K562 (cell line): ENCODE data around the gene EXOC7. TPM values are rescaled to one million over a fixed set of nuclear protein-coding genes. Genes with fewer than 3 reads are reported as not detected.

Experiments
- ATAC-seq: fragments of 200-7000 bp; cut with Tn5 transposase; 3 replicates; pipeline ENCODE4 v1.9.1; 2020; ENCODE audit warnings: moderate library complexity
- BruUV-seq: library from RNA; stranded (reverse); fragments of 400-500 nt; replicated peaks from 2 replicates; lab custom pipeline; 2021; lab: Mats Ljungman, UMichigan
- CTCF ChIA-PET: fragments of 300-600 bp; formaldehyde crosslinking; extraction: SDS; loops from one replicate; lab custom pipeline; 2021; ENCODE audit warnings: low intra/inter-chr PET ratio; lab: Yijun Ruan, JAX
- POLR2A ChIA-PET: fragments of 300-600, 350-650 bp; sonication (Branson Sonifier 250); formaldehyde crosslinking; extraction: SDS; loops from one replicate; lab custom pipeline; 2021; ENCODE audit warnings: antibody characterized with exemption, inconsistent platforms; lab: Yijun Ruan, JAX
- DNase-seq, 4 experiments: peaks; one replicate each; pipeline versions ENCODE4 v3.0.0 to v3.0.0-alpha.2; 2011 to 2018; ENCODE audit warnings: low spot score in 3 of 4, mixed read lengths in 3 of 4; ENCODE audit errors: extremely low read depth in 1 of 4
- FAIRE-seq: peaks from 2 replicates; lab custom pipeline; 2011; peaks lifted over from hg19 to GRCh38; lab: Jason Lieb, UNC
- H2AFZ ChIP-seq: 2 replicates; pipeline ENCODE4 v1.6.0; 2011; ENCODE audit warnings: low read depth, low read length, control low read depth, inconsistent platforms
- H3K27ac ChIP-seq: fragments of 200-600 bp; 3 replicates; pipeline ENCODE4 v1.8.0; 2011; ENCODE audit warnings: low read depth, mild to moderate bottlenecking, control low read depth, inconsistent platforms, low read length, moderate library complexity, mixed read lengths; ENCODE audit errors: extremely low read depth
- H3K27me3 ChIP-seq, 2 experiments: fragments of 300-600 bp in 1 of 2; 2 replicates in 1 of 2; 3 replicates in 1 of 2; pipeline versions ENCODE4 v1.6.0 to v1.8.0; 2011; ENCODE audit warnings: inconsistent platforms in 2 of 2, low read length in 2 of 2, mild to moderate bottlenecking in 1 of 2, mixed read lengths in 1 of 2, moderate library complexity in 1 of 2; ENCODE audit not compliant: control insufficient read depth in 2 of 2, insufficient read depth in 2 of 2
- H3K36me3 ChIP-seq: fragments of 300-600 bp; 3 replicates; pipeline ENCODE4 v1.8.0; 2011; ENCODE audit warnings: mild to moderate bottlenecking, low read length, inconsistent platforms; ENCODE audit not compliant: control insufficient read depth, insufficient read depth
- H3K4me1 ChIP-seq, 2 experiments: fragments of 200-600 bp in 1 of 2; replicated peaks in 1 of 2; 2 replicates in 1 of 2; 3 replicates in 1 of 2; pipeline versions ENCODE4 v1.5.1 to v1.8.0; 2011; ENCODE audit warnings: inconsistent platforms in 2 of 2, low read length in 2 of 2, mild to moderate bottlenecking in 1 of 2, mixed read lengths in 1 of 2, moderate library complexity in 1 of 2; ENCODE audit not compliant: control insufficient read depth in 2 of 2, insufficient read depth in 2 of 2
- H3K4me2 ChIP-seq: 2 replicates; pipeline ENCODE4 v1.6.1; 2011; ENCODE audit warnings: low read length, control low read depth, inconsistent platforms, mixed read lengths; ENCODE audit not compliant: insufficient read depth
- H3K4me3 ChIP-seq: fragments of 200-600 bp; sonication (generic), shearing (Covaris generic); 2 replicates; pipeline ENCODE4 v1.5.1; 2016; ENCODE audit warnings: control low read depth, inconsistent platforms
- H3K79me2 ChIP-seq: fragments of 200-600 bp; 3 replicates; pipeline ENCODE4 v1.8.0; 2011; ENCODE audit warnings: low read length, inconsistent platforms; ENCODE audit not compliant: control insufficient read depth, insufficient read depth
- H3K9ac ChIP-seq, 2 experiments: 2 replicates each; pipeline versions ENCODE4 v1.6.0 to v1.6.1; 2011; ENCODE audit warnings: low read depth in 2 of 2, low read length in 2 of 2, control low read depth in 1 of 2, inconsistent platforms in 1 of 2, mild to moderate bottlenecking in 1 of 2, mixed read lengths in 1 of 2; ENCODE audit not compliant: insufficient read depth in 1 of 2
- H3K9me1 ChIP-seq: one replicate; pipeline ENCODE4 v1.6.0; 2011; ENCODE audit warnings: inconsistent platforms, mild to moderate bottlenecking, low read length, moderate library complexity; ENCODE audit not compliant: control insufficient read depth, insufficient read depth
- H3K9me3 ChIP-seq: replicated peaks from 2 replicates; pipeline ENCODE4 v1.5.1; 2011; ENCODE audit warnings: low read depth, low read length, inconsistent platforms; ENCODE audit not compliant: control insufficient read depth, insufficient read depth
- H4K20me1 ChIP-seq: replicated peaks from 2 replicates; pipeline ENCODE4 v1.6.1; 2011; ENCODE audit warnings: low read length, inconsistent platforms, mixed read lengths; ENCODE audit not compliant: control insufficient read depth, insufficient read depth
- BRD4 ChIP-seq: fragments of 200-600 bp; sonication (generic); IDR thresholded peaks from 2 replicates; pipeline ENCODE4 v1.6.1; 2017; ENCODE audit warnings: inconsistent platforms
- CTBP1 ChIP-seq: fragments of 450-650 bp; IDR thresholded peaks from 2 replicates; pipeline ENCODE4 v1.6.1; 2016; ENCODE audit warnings: borderline replicate concordance
- CXXC5 ChIP-seq: fragments of 250-450 bp; sonication (Bioruptor Pico); IDR thresholded peaks from 2 replicates; pipeline ENCODE4 v1.8.0; 2022; ENCODE audit warnings: inconsistent platforms, mild to moderate bottlenecking, moderate library complexity
- ETS1 ChIP-seq: conservative IDR thresholded peaks from 2 replicates; pipeline ENCODE4 v1.6.1; 2011; ENCODE audit warnings: low read depth, mild to moderate bottlenecking, low read length; ENCODE audit not compliant: control insufficient read depth
- HOXB6 ChIP-seq: fragments of 250-450 bp; sonication (Bioruptor Pico); IDR thresholded peaks from 2 replicates; pipeline ENCODE4 v1.5.1; 2022; ENCODE audit warnings: mild to moderate bottlenecking, borderline replicate concordance
- RAD21 ChIP-seq, 2 experiments: fragments of 250-450 bp in 1 of 2; fragments of 450-650 bp in 1 of 2; sonication (Bioruptor Pico) in 1 of 2; formaldehyde crosslinking in 1 of 2; IDR thresholded peaks in 1 of 2; conservative IDR thresholded peaks in 1 of 2; 2 replicates each; pipeline versions ENCODE4 v1.4.0 to v1.8.0; 2020 to 2022; ENCODE audit warnings: mild to moderate bottlenecking in 2 of 2, moderate library complexity in 1 of 2
- TOE1 ChIP-seq, 2 experiments: fragments of 450-650 bp in 1 of 2; sonication (generic) in 1 of 2; formaldehyde crosslinking in 1 of 2; IDR thresholded peaks; 2 replicates each; pipeline versions ENCODE4 v1.7.1 to v1.8.0; 2016 to 2022; ENCODE audit warnings: borderline replicate concordance in 2 of 2, mild to moderate bottlenecking in 2 of 2, antibody characterized with exemption in 1 of 2, inconsistent platforms in 1 of 2, low read depth in 1 of 2, missing genetic modification reagents in 1 of 2, moderate library complexity in 1 of 2
- ZBTB7A ChIP-seq: IDR thresholded peaks from 2 replicates; pipeline ENCODE4 v1.6.1; 2011; ENCODE audit warnings: low read depth, mild to moderate bottlenecking, low read length, moderate library complexity, borderline replicate concordance; ENCODE audit not compliant: control insufficient read depth
- ZNF583 ChIP-seq: fragments of 250-450 bp; sonication (Bioruptor Pico); IDR thresholded peaks from 2 replicates; pipeline ENCODE4 v1.4.0; 2020
- ZSCAN32 ChIP-seq: fragments of 450-650 bp; formaldehyde crosslinking; IDR thresholded peaks from 2 replicates; pipeline ENCODE4 v1.4.0; 2020; ENCODE audit warnings: mild to moderate bottlenecking, moderate library complexity
- WGBS: fragments of 100-300 bp; shearing (Covaris generic); methylation state at CpG from one replicate; pipeline ENCODE4 v1.1.6; 2016; ENCODE audit warnings: low coverage, mixed read lengths; ENCODE audit not compliant: insufficient coverage; ENCODE audit errors: missing lambda C conversion rate; 5-methylcytosine and 5-hydroxymethylcytosine counted together
- in situ Hi-C: fragments of 300-500 bp; cut with MboI; formaldehyde crosslinking; loops from 4 replicates; pipeline ENCODE4 v1.15.0; 2018; ENCODE audit warnings: inconsistent platforms, mixed read lengths
- intact Hi-C: fragments of 100-400 bp; cut with micrococcal nuclease; formaldehyde crosslinking; loops from 2 replicates; pipeline ENCODE4 v1.14.2; 2022
- polyA plus RNA-seq, 8 experiments: library from polyadenylated mRNA; depleted of rRNA in 4 of 8; stranded (reverse) in 5 of 8; unstranded in 3 of 8; fragments of >200 nt; fragmentation: Nextera tagmentation in 2 of 8; fragmentation: Illumina TruSeq in 1 of 8; extraction: Ambion mirVana in 2 of 8; extraction: Trizol in 1 of 8; gene quantifications; 2 replicates each; pipeline versions ENCODE4 v1.2.1 to v1.2.3, GENCODE V29; 2011 to 2014; ENCODE audit warnings: inconsistent platforms in 1 of 8, missing spikeins in 1 of 8
- total RNA-seq, 7 experiments: library from RNA; depleted of rRNA in 6 of 7; stranded (reverse); fragments of >200 nt in 6 of 7; fragmentation: Illumina TruSeq in 2 of 7; extraction: Trizol in 2 of 7; gene quantifications; 2 replicates each; pipeline versions ENCODE4 v1.2.1 to v1.2.3, GENCODE V29; 2011 to 2021; ENCODE audit warnings: low replicate concordance in 1 of 7
- TF ChIP-seq, protein P1 (sequence below): sonication (generic); formaldehyde crosslinking; IDR thresholded peaks from 2 replicates; pipeline ENCODE4 v1.8.1; 2023; ENCODE audit warnings: mild to moderate bottlenecking, missing genetic modification reagents
- TF ChIP-seq, protein P2 (sequence below): IDR thresholded peaks from 2 replicates; pipeline ENCODE4 v1.6.1; 2011; ENCODE audit not compliant: insufficient read length; ENCODE audit errors: extremely low read depth
- TF ChIP-seq, protein P3 (sequence below): fragments of 450-650 bp; formaldehyde crosslinking; IDR thresholded peaks from 2 replicates; pipeline ENCODE4 v1.4.0; 2020; ENCODE audit warnings: mild to moderate bottlenecking

EXOC7 gene
- total and polyA plus RNA-seq, 9 of the 15 experiments (the other 6 are each of a cell fraction or from before 2014, with no cell fraction given) = 18.6 to 57.0 (median 35.0) TPM

DNA sequence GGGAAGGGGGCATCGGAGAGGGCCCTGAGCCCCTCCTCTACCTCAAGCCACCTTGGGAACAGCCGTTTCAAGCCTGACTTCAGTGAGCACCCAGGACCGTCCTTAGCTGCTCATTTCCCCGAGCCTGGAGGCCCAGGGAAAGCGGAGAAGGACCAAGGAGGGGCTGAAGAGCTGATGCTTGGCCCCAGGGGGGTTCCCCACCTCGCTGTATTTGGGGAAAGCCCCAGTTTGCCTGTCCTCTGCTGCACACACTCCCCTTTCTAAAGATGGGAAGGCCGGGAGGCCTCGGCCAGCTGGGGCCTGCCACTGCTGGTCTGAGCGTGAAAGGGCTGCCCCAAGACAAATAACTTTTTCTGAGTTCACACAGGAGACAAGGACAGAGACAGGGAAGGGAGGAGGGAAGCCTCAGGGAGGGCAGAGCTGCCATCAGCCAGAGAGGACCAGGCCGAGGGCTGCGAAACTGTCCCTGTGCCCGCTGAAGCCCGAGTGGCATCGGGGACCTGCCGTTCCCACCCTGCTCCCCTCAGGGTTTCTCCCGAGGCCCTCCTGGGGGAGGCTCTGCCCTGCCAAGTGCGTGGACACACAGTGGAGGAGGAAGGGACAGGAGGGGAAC lies 13.0 kb downstream of the EXOC7 start:
- DNase-seq (no peak), FAIRE-seq (no peak), ATAC-seq (no peak)
- no peak overlapping the region for H2AFZ ChIP-seq
- in situ Hi-C loops = no loop called here
- no peaks in the 10 kb centered on the region for H3K9me3 ChIP-seq
- 91% methylated on average over 10 of the region's 17 CpGs for WGBS
- no peak overlapping the region for H3K4me3 ChIP-seq
- TF ChIP-seq ETS1 = no peak
- no peak for TF ChIP-seq CTBP1
- no peak for TF ChIP-seq ZNF583 (CRISPR knock-in tag)
- TF ChIP-seq RAD21 (CRISPR knock-in tag; conservative IDR thresholded peaks at IDR 0.05 in 1 of 2, IDR thresholded peaks at IDR 0.05 in 1 of 2) = no peak
- no peak for TF ChIP-seq CXXC5 (CRISPR knock-in tag)
- TF ChIP-seq, protein P1, sequence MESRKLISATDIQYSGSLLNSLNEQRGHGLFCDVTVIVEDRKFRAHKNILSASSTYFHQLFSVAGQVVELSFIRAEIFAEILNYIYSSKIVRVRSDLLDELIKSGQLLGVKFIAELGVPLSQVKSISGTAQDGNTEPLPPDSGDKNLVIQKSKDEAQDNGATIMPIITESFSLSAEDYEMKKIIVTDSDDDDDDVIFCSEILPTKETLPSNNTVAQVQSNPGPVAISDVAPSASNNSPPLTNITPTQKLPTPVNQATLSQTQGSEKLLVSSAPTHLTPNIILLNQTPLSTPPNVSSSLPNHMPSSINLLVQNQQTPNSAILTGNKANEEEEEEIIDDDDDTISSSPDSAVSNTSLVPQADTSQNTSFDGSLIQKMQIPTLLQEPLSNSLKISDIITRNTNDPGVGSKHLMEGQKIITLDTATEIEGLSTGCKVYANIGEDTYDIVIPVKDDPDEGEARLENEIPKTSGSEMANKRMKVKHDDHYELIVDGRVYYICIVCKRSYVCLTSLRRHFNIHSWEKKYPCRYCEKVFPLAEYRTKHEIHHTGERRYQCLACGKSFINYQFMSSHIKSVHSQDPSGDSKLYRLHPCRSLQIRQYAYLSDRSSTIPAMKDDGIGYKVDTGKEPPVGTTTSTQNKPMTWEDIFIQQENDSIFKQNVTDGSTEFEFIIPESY = no peak
- no peak for TF ChIP-seq TOE1 (IDR thresholded peaks at IDR 0.05; ENCODE audit: borderline replicate concordance)
- TF ChIP-seq TOE1 (CRISPR knock-in tag; IDR thresholded peaks at IDR 0.05; ENCODE audit: borderline replicate concordance, low read depth) = no peak
- TF ChIP-seq, protein P2, sequence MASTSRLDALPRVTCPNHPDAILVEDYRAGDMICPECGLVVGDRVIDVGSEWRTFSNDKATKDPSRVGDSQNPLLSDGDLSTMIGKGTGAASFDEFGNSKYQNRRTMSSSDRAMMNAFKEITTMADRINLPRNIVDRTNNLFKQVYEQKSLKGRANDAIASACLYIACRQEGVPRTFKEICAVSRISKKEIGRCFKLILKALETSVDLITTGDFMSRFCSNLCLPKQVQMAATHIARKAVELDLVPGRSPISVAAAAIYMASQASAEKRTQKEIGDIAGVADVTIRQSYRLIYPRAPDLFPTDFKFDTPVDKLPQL = no peak
- TF ChIP-seq HOXB6 (CRISPR knock-in tag) = no peak
- no peak for TF ChIP-seq ZSCAN32
- TF ChIP-seq BRD4 = no peak
- no peak for TF ChIP-seq ZBTB7A
- TF ChIP-seq, protein P3, sequence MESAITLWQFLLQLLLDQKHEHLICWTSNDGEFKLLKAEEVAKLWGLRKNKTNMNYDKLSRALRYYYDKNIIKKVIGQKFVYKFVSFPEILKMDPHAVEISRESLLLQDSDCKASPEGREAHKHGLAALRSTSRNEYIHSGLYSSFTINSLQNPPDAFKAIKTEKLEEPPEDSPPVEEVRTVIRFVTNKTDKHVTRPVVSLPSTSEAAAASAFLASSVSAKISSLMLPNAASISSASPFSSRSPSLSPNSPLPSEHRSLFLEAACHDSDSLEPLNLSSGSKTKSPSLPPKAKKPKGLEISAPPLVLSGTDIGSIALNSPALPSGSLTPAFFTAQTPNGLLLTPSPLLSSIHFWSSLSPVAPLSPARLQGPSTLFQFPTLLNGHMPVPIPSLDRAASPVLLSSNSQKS (CRISPR knock-in tag) = no peak
- peaks cover 6 to 16% of the 10 kb centered on the region in 2 experiments; a peak in 4 of 5 replicates for H3K4me1 ChIP-seq
- no TSS peak for BruUV-seq
- H3K9me1 ChIP-seq = no peaks in the 10 kb centered on the region
- peak overlapping the region in 1 of 2 experiments; percentile 14; a peak in 1 of 4 replicates for H3K9ac ChIP-seq
- no peaks in the 10 kb centered on the region; the same call in 1 of the 2 replicates for H4K20me1 ChIP-seq
- intact Hi-C loops = no loop called here
- POLR2A ChIA-PET = interaction anchor here (0.6 to 1.2 kb wide), 3 partner anchors 8 to 105 kb away, joined by 3 read pairs; no protein-coding TSS in a partner anchor
- CTCF ChIA-PET = no interaction called here
- H3K27me3 ChIP-seq = no peaks in the 10 kb centered on the region
- H3K79me2 ChIP-seq = no peaks in the 10 kb centered on the region
- no peak overlapping the region for H3K4me2 ChIP-seq
- H3K36me3 ChIP-seq = peaks cover 76% of the 10 kb centered on the region; the same call in 2 of the 3 replicates
- no peak overlapping the region for H3K27ac ChIP-seq
